Suprapubic skin (tissue), 4 donors: Measurements from ENCODE around the gene RPRD1B. TPM values are rescaled to one million over a fixed set of nuclear protein-coding genes. Genes with fewer than 3 reads are reported as not detected.

ENCODE experiments used
- DNase-seq, 2 donors: peaks; one replicate each; pipeline ENCODE4 v3.0.0-alpha.2; 2019; ENCODE audit warnings: low spot score in 2 of 2
- H3K27ac ChIP-seq: fragments of 200-600 bp; sonication (generic); one replicate; pipeline ENCODE4 v1.5.1; 2019
- H3K27me3 ChIP-seq: fragments of 200-600 bp; sonication (generic); one replicate; pipeline ENCODE4 v1.5.1; 2019
- H3K36me3 ChIP-seq: fragments of 200-600 bp; sonication (generic); one replicate; pipeline ENCODE4 v1.5.1; 2019
- H3K4me1 ChIP-seq: fragments of 200-600 bp; sonication (generic); one replicate; pipeline ENCODE4 v1.5.1; 2019
- H3K4me3 ChIP-seq: fragments of 200-600 bp; sonication (generic); one replicate; pipeline ENCODE4 v1.5.1; 2019; ENCODE audit warnings: mild to moderate bottlenecking
- H3K9me3 ChIP-seq: fragments of 200-600 bp; sonication (generic); one replicate; pipeline ENCODE4 v1.5.1; 2019
- EP300 ChIP-seq: sonication (generic); formaldehyde crosslinking; IDR thresholded peaks from one replicate; pipeline ENCODE4 v1.6.1; 2017; ENCODE audit warnings: antibody characterized with exemption
- POLR2A ChIP-seq, 2 donors: fragments of 450-650 bp; IDR thresholded peaks; one replicate each; pipeline ENCODE4 v1.6.1; 2017; ENCODE audit warnings: antibody characterized with exemption in 2 of 2, mild to moderate bottlenecking in 2 of 2, moderate library complexity in 2 of 2
- POLR2AphosphoS5 ChIP-seq, 3 donors: sonication (generic); formaldehyde crosslinking; IDR thresholded peaks; one replicate each; pipeline ENCODE4 v1.6.1; 2017; ENCODE audit warnings: antibody characterized with exemption in 3 of 3
- WGBS: methylation state at CpG from one replicate; pipeline ENCODE4 v1.1.5; 2018; 5-methylcytosine and 5-hydroxymethylcytosine counted together
- total RNA-seq, 4 donors: library from RNA; depleted of rRNA; stranded (reverse); fragments of >200 nt; gene quantifications; one replicate each; pipeline ENCODE4 v1.1.0, GENCODE V29; 2016
- TF ChIP-seq, protein P1 (sequence below), 2 donors: fragments of 200-600 bp in 1 of 2; fragments of 450-650 bp in 1 of 2; sonication (generic) in 1 of 2; IDR thresholded peaks; one replicate each; pipeline ENCODE4 v1.5.1; 2016 to 2019; ENCODE audit warnings: antibody characterized with exemption in 2 of 2, mild to moderate bottlenecking in 1 of 2, moderate library complexity in 1 of 2

RPRD1B gene
- total RNA-seq, 4 donors from 2014 or later = 24.7 to 45.6 (median 27.7) TPM

DNA sequence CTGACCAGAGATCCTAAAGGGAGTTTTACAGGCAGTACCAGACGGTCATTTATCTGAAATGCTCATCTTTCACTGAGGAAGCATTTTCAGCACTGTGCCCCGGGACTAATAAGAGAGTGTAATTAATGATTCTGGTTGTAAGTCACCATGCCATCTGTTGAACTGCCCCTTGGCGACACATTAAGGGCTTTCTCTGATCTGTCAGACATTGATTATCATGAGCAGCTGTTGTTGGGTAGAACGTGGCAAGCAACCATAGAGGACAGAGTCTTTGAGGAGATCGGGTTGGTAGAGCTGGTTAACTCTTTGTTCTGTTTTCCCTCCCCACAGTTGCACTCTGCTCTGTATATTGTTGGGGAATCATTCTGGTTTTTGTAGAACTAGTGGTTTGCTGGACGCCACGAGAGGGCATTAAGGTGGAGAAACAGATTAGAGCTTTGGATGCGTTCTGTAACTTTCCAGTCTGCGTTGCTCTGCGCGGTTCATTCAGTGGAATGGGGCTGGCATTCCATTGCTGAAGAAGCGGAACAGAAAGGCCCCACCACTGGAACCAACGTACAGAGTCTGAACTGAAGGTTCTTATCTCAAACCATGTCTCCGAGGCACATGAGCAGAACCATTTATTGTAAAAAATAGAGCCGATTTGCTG lies 34.3 kb downstream of the RPRD1B start:
- H3K36me3 ChIP-seq = peaks cover 89% of the 10 kb centered on the region
- DNase-seq = no peak
- no peaks in the 10 kb centered on the region for H3K9me3 ChIP-seq
- WGBS = 92% methylated on average over 15 of the region's 15 CpGs
- no peak overlapping the region for H3K27ac ChIP-seq
- H3K4me3 ChIP-seq = no peak overlapping the region
- TF ChIP-seq, protein P1, sequence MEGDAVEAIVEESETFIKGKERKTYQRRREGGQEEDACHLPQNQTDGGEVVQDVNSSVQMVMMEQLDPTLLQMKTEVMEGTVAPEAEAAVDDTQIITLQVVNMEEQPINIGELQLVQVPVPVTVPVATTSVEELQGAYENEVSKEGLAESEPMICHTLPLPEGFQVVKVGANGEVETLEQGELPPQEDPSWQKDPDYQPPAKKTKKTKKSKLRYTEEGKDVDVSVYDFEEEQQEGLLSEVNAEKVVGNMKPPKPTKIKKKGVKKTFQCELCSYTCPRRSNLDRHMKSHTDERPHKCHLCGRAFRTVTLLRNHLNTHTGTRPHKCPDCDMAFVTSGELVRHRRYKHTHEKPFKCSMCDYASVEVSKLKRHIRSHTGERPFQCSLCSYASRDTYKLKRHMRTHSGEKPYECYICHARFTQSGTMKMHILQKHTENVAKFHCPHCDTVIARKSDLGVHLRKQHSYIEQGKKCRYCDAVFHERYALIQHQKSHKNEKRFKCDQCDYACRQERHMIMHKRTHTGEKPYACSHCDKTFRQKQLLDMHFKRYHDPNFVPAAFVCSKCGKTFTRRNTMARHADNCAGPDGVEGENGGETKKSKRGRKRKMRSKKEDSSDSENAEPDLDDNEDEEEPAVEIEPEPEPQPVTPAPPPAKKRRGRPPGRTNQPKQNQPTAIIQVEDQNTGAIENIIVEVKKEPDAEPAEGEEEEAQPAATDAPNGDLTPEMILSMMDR (IDR thresholded peaks at IDR 0.05) = no peak
- TF ChIP-seq POLR2AphosphoS5 (IDR thresholded peaks at IDR 0.05) (no peak), EP300 (no peak), POLR2A (IDR thresholded peaks at IDR 0.05) (no peak)
- no peaks in the 10 kb centered on the region for H3K4me1 ChIP-seq
- H3K27me3 ChIP-seq = no peaks in the 10 kb centered on the region

DNA sequence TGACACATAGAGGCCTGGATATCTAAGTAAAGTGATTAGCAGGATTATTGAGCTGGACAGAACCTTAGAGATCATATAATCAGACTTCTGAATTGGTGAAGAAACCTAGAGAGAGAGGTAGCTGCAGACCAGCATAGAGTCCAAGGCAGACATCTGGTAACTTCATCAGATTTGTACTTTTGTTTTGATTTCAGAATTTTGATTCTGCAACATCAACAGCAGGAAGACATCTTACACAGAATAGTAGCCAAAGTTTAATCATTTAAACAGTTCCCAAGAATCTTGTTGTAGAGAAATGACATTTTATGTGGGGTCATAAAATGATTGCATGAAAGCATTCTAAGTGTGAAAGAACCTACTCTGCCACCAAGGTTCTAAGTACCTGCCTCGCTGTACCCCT lies 39.4 kb downstream of the RPRD1B start:
- Histone ChIP-seq H3K27ac (no peak overlapping the region), H3K36me3 (peaks cover 57% of the 10 kb centered on the region), H3K9me3 (no peaks in the 10 kb centered on the region), H3K4me1 (peaks cover 10% of the 10 kb centered on the region), H3K27me3 (no peaks in the 10 kb centered on the region), H3K4me3 (no peak overlapping the region)
- no peak for TF ChIP-seq POLR2A (IDR thresholded peaks at IDR 0.05)
- TF ChIP-seq, protein P1 (IDR thresholded peaks at IDR 0.05) = no peak
- no peak for TF ChIP-seq POLR2AphosphoS5 (IDR thresholded peaks at IDR 0.05)
- no peak for TF ChIP-seq EP300
- 76% methylated on average over 1 of the region's 1 CpG for WGBS
- DNase-seq = no peak

DNA sequence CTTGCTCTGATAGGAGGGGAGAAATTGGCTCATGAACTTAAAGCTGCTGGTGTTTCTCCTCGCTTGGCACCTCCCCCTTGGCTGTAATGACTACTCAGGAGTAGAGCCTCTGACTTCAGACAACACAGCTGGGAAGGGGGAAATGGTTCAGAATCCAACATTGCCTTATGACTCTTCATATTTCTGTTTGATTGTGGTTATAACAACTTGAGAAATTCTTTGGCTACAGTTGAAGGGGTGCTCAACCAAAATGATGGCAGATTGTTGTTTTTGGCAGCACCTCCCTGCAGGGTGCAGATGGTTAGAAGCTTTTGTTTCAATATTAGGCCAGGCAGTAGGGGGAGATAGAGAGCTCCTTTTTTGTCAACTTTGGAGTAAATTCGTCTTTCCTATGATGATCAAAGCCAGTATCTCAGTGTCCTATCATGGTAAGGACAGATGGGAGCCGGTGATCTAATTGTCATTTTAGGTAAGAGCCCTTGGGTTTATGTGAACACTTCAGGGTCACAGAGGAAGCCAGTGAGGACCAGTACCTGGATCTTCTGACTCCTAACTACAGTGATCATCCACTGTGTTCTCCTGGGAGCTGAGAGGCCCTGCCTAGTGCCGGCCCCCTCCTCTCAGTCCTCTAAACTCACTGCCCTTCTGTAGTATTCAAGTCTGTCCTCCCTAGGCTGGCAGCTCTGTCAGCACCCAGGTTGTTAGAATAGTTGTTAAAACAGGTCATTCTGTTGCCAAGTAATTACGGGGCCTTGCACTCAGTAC lies 39.9 kb downstream of the RPRD1B start:
- no peak overlapping the region for H3K27ac ChIP-seq
- H3K36me3 ChIP-seq = peaks cover 53% of the 10 kb centered on the region
- no peak for DNase-seq
- H3K4me1 ChIP-seq = peaks cover 10% of the 10 kb centered on the region
- H3K4me3 ChIP-seq = no peak overlapping the region
- no peaks in the 10 kb centered on the region for H3K27me3 ChIP-seq
- no peaks in the 10 kb centered on the region for H3K9me3 ChIP-seq
- 53% methylated on average over 5 of the region's 5 CpGs for WGBS
- TF ChIP-seq EP300 (no peak), POLR2A (IDR thresholded peaks at IDR 0.05) (no peak)
- TF ChIP-seq, protein P1 (IDR thresholded peaks at IDR 0.05) = peak; percentile 63 to 65

DNA sequence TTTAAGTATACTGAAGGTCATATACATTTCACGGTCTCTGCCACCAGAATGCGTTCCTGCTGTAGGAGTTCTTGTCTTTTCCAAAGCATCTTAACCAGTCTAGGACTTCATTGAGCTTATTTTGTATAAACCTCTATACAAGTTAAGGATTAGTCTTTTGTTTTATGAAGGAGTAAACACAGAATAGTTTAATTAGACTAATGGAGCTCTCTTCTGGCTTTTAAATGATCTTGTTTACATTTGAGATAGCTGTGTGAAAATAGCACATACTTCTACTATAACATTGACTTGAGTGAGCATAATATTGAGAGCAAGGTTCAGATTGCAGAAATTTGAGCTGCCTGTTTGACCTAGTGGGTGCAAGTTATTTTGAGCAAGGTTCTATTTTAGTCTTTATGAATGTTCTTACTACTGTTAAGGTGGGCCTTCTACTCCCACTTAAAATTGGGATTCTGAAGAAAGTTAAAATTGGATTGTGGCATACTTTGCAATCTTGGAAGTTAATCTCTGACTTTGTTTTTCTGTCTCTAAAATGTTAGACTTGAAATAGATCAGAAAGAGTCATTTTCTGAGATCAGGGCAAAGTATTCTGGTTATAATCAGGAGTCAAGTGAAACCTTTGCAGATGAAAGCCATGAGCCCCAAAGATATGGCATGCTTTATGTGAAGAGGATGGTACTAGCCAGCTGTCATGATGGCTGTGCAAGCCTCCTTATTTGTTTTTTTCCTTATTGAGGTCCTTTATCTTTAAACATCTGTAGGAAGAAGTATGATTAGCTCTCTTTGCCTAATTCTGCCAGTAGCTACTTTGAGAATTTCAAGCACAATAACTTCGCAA lies 41.8 kb downstream of the RPRD1B start:
- TF ChIP-seq POLR2AphosphoS5 (IDR thresholded peaks at IDR 0.05) (no peak), POLR2A (IDR thresholded peaks at IDR 0.05) (no peak), EP300 (no peak)
- TF ChIP-seq, protein P1 (IDR thresholded peaks at IDR 0.05) = no peak
- WGBS = 98% methylated on average over 3 of the region's 3 CpGs
- Histone ChIP-seq H3K36me3 (peaks cover 46% of the 10 kb centered on the region), H3K4me1 (peaks cover 10% of the 10 kb centered on the region), H3K27ac (no peak overlapping the region), H3K27me3 (no peaks in the 10 kb centered on the region), H3K9me3 (no peaks in the 10 kb centered on the region), H3K4me3 (no peak overlapping the region)
- DNase-seq = no peak

DNA sequence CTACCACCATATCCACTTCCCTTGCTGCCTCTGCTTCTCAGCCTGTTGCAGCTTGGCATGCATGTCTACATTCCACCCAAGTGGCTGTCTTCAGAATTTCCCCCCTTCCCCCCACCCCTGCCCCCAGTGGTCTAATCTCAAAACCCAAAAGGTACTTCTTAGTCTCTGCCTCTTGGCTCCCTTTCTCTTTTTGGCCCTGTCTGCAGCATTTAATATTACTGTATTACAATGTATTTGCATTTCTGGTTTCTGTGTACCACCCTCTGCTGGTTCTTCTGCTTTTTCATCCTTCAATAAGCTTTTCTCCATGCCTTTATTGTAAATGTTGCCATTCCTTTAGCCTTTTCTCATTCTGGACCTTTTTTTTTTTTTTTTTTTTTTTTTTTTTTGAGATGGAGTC lies 43.0 kb downstream of the RPRD1B start:
- Histone ChIP-seq H3K4me3 (no peak overlapping the region), H3K27me3 (no peaks in the 10 kb centered on the region), H3K36me3 (peaks cover 34% of the 10 kb centered on the region), H3K27ac (no peak overlapping the region), H3K9me3 (no peaks in the 10 kb centered on the region), H3K4me1 (peaks cover 10% of the 10 kb centered on the region)
- no peak for DNase-seq
- TF ChIP-seq POLR2AphosphoS5 (IDR thresholded peaks at IDR 0.05) (no peak), POLR2A (IDR thresholded peaks at IDR 0.05) (no peak), EP300 (no peak)
- TF ChIP-seq, protein P1 (IDR thresholded peaks at IDR 0.05) = no peak
